Measurements from ENCODE around the gene MAZ. TPM values are rescaled to one million over a fixed set of nuclear protein-coding genes. Genes with fewer than 3 reads are reported as not detected.

MAZ gene
- total RNA-seq, 2 donors from 2014 or later = 180 to 188 TPM

GRCh38 chr16:29837841-29838240 lies 31.5 kb downstream of the MAZ start:
- WGBS = 81% methylated on average over 5 of the region's 5 CpGs
- H3K36me3 ChIP-seq = peaks cover 8 to 18% of the 10 kb centered on the region in 2 donors
- no peak for TF ChIP-seq POLR2A (IDR thresholded peaks at IDR 0.05)
- TF ChIP-seq POLR2AphosphoS5 (IDR thresholded peaks at IDR 0.05) = no peak
- TF ChIP-seq CTCF (IDR thresholded peaks at IDR 0.05) = no peak
- intact Hi-C loops (cut with DNase I) = no loop called here
- no peak for DNase-seq (ENCODE audit: low spot score)
- H3K27ac ChIP-seq = no peak overlapping the region
- H3K4me3 ChIP-seq = no peak overlapping the region
- no peaks in the 10 kb centered on the region for H3K4me1 ChIP-seq (replicated peaks)
- no peaks in the 10 kb centered on the region for H3K27me3 ChIP-seq (replicated peaks; ENCODE audit: insufficient read depth)
- H3K9me3 ChIP-seq = no peaks in the 10 kb centered on the region

- WGBS = 76% methylated on average over 6 of the region's 6 CpGs
- TF ChIP-seq CTCF (IDR thresholded peaks at IDR 0.05) = no peak
- no peak for TF ChIP-seq POLR2A (IDR thresholded peaks at IDR 0.05)
- no peak for TF ChIP-seq POLR2AphosphoS5 (IDR thresholded peaks at IDR 0.05)
These were observed 33.5 kb downstream of the MAZ start for GRCh38 chr16:29839822-29840221.

GRCh38 chr16:29840240-29840639 lies 33.9 kb downstream of the MAZ start:
- WGBS = 82% methylated on average over 10 of the region's 10 CpGs
- H3K27me3 ChIP-seq (replicated peaks; ENCODE audit: insufficient read depth) = no peaks in the 10 kb centered on the region
- no peak overlapping the region for H3K4me3 ChIP-seq
- H3K4me1 ChIP-seq (replicated peaks) = no peaks in the 10 kb centered on the region
- no peak for TF ChIP-seq CTCF (IDR thresholded peaks at IDR 0.05)
- intact Hi-C loops (cut with DNase I) = no loop called here
- no peak for DNase-seq (ENCODE audit: low spot score)
- H3K9me3 ChIP-seq = no peaks in the 10 kb centered on the region
- peaks cover 2 to 6% of the 10 kb centered on the region in 2 donors for H3K36me3 ChIP-seq
- H3K27ac ChIP-seq = no peak overlapping the region

More at GRCh38 chr16:29839822-29840221, 33.5 kb downstream of the MAZ start:
- H3K27me3 ChIP-seq (replicated peaks; ENCODE audit: insufficient read depth) = no peaks in the 10 kb centered on the region
- no peaks in the 10 kb centered on the region for H3K9me3 ChIP-seq
- no peak for DNase-seq (ENCODE audit: low spot score)
- H3K27ac ChIP-seq = no peak overlapping the region
- no peaks in the 10 kb centered on the region for H3K4me1 ChIP-seq (replicated peaks)
- H3K36me3 ChIP-seq = peaks cover 2 to 6% of the 10 kb centered on the region in 2 donors
- H3K4me3 ChIP-seq = no peak overlapping the region
- intact Hi-C loops (cut with DNase I) = no loop called here

- Histone ChIP-seq H3K4me3 (no peak overlapping the region), H3K27ac (no peak overlapping the region), H3K27me3 (replicated peaks; ENCODE audit: insufficient read depth) (no peaks in the 10 kb centered on the region), H3K9me3 (no peaks in the 10 kb centered on the region), H3K36me3 (peaks cover 2 to 5% of the 10 kb centered on the region in 2 donors), H3K4me1 (replicated peaks) (no peaks in the 10 kb centered on the region)
- intact Hi-C loops (cut with DNase I) = no loop called here
- TF ChIP-seq CTCF (IDR thresholded peaks at IDR 0.05) (no peak), POLR2AphosphoS5 (IDR thresholded peaks at IDR 0.05) (no peak), POLR2A (IDR thresholded peaks at IDR 0.05) (no peak)
- 95% methylated on average over 21 of the region's 23 CpGs for WGBS
- no peak for DNase-seq (ENCODE audit: low spot score)
These were observed 35.3 kb downstream of the MAZ start for GRCh38 chr16:29841631-29842030.

- Histone ChIP-seq H3K27ac (no peak overlapping the region), H3K27me3 (replicated peaks; ENCODE audit: insufficient read depth) (no peaks in the 10 kb centered on the region), H3K4me1 (replicated peaks) (no peaks in the 10 kb centered on the region), H3K9me3 (no peaks in the 10 kb centered on the region), H3K4me3 (no peak overlapping the region), H3K36me3 (peaks cover 0 to 8% of the 10 kb centered on the region in 2 donors)
- no peak for DNase-seq (ENCODE audit: low spot score)
- 94% methylated on average over 9 of the region's 9 CpGs for WGBS
- intact Hi-C loops (cut with DNase I) = no loop called here
- TF ChIP-seq CTCF (IDR thresholded peaks at IDR 0.05) (no peak), POLR2AphosphoS5 (IDR thresholded peaks at IDR 0.05) (no peak), POLR2A (IDR thresholded peaks at IDR 0.05) (no peak)
These were observed 36.5 kb downstream of the MAZ start for GRCh38 chr16:29842732-29843346.

All from prostate gland (tissue), 2 donors.